GM12872 (cell line): Measurements from ENCODE around the gene CYP27C1.
A peak's percentile ranks its signal among the peaks of the same experiment; 100 is the strongest.

Experiments
- TF ChIP-seq, protein P1 (sequence below): IDR thresholded peaks from 3 replicates; pipeline ENCODE4 v1.5.1; 2011; ENCODE audit warnings: low read depth, mild to moderate bottlenecking, low read length, moderate library complexity; ENCODE audit not compliant: insufficient read depth

The CYP27C1 gene

DNA sequence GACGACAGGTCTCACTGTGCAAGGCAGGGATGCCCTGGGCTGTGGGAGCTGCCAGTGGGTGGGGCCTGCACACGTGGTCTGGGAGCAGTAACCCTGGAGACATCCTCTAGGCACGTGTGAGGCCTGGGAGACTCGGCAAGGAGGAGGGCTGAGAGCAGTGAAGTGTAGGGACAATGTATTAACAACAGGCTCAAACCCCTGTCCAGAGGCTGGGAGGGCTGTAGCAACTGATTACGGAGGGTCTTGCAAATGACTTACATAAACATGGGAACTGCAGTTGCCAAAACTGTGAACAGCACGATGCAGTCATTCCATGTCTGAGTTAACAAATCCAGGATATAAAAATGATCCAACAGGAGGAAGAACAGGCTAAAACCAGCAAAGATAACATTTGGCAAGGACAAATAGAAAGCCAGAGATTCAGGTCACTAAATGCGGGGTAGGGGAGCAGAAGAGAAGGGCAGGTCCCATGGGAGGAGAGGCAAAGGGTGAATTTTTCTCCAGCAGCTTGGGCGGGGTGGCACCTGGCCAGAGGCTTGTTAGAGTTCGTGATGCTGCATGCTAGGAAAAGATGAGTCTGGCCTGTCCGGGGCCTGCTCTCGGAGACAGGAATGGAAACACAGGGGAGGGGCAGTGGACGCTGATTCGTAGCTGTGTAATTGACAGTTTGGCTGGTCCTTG is 44.9 kb downstream of the CYP27C1 start:
- TF ChIP-seq, protein P1, sequence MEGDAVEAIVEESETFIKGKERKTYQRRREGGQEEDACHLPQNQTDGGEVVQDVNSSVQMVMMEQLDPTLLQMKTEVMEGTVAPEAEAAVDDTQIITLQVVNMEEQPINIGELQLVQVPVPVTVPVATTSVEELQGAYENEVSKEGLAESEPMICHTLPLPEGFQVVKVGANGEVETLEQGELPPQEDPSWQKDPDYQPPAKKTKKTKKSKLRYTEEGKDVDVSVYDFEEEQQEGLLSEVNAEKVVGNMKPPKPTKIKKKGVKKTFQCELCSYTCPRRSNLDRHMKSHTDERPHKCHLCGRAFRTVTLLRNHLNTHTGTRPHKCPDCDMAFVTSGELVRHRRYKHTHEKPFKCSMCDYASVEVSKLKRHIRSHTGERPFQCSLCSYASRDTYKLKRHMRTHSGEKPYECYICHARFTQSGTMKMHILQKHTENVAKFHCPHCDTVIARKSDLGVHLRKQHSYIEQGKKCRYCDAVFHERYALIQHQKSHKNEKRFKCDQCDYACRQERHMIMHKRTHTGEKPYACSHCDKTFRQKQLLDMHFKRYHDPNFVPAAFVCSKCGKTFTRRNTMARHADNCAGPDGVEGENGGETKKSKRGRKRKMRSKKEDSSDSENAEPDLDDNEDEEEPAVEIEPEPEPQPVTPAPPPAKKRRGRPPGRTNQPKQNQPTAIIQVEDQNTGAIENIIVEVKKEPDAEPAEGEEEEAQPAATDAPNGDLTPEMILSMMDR, result no peak

DNA sequence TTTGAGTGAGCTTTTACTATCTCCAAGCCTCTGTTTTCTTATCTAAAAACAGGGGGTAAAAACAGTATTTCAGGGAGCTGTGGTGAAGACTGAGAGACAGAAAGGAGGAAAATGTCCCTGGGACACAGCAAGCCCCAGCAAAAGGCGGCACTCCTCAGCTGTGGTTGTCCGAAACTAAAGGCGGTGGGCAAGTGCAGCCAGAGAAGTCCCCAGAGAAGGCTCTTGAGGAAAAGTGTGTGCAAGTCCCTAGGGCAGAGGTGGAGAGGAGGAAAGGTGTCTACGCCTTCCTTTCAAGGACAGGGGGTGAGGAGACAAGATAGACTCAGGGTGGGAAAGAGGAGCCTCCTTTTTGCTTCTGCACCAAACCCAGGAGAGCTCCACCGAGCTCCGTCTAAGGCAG is 45.5 kb downstream of the CYP27C1 start:
- TF ChIP-seq, protein P1, result no peak

DNA sequence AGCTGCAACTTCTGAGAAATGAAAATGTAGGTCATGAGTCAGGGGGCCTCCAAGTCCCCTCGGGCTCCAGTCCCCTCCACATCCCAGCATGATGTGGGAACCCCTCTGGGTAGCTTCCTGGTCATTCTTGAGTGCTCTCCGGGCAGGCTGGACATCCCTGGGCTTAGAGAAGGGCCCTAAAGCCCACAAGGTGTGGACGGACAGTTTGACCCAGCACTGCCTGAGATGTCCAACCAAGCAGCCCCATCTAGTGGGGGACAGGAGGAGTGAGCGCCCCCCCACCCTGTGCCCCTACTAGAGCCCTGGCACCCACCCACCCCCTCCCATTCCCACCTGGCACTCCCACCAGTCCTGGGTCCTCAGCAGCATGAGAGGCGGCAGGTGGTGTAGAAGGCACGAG is 46.0 kb downstream of the CYP27C1 start:
- TF ChIP-seq, protein P1, result peak; percentile 40

DNA sequence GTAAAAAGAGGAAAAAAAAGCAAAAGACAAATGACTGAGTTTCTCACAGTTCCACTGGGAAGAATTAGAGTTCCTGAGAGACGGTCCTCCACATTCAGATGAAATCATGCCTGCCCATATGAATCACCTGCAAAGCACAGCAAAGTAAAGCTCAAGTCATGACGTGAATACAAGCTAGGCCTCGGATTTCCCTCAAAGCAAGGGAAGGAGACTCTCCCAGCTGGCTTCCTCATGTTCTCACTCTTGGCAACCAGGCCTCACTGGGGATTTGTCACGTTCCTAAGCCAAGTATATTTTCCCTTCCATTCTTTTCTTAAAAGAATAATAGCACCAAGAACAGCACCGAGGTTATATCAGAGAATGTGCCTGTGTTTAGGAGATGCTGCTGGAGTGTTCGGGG is 47.0 kb downstream of the CYP27C1 start:
- TF ChIP-seq, protein P1, result no peak

DNA sequence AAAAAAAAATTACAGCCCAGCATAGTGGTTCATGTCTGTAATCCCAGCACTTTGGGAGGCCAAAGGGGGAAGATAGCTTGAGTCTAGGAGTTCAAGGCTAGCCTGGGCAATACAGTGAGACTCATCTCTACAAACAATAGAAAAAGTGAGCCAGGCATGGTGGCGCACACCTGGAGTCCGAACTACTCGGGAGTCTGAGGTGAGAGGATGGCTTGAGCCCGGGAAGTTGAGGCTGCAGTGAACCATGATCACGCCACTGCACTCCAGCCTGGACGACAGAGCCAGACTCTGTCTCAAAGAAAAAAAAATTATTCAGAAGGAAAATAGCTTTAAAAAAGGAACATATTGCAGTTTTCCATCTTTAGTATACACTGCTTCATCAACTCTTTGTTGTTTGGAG is 47.8 kb downstream of the CYP27C1 start:
- TF ChIP-seq, protein P1, result no peak

DNA sequence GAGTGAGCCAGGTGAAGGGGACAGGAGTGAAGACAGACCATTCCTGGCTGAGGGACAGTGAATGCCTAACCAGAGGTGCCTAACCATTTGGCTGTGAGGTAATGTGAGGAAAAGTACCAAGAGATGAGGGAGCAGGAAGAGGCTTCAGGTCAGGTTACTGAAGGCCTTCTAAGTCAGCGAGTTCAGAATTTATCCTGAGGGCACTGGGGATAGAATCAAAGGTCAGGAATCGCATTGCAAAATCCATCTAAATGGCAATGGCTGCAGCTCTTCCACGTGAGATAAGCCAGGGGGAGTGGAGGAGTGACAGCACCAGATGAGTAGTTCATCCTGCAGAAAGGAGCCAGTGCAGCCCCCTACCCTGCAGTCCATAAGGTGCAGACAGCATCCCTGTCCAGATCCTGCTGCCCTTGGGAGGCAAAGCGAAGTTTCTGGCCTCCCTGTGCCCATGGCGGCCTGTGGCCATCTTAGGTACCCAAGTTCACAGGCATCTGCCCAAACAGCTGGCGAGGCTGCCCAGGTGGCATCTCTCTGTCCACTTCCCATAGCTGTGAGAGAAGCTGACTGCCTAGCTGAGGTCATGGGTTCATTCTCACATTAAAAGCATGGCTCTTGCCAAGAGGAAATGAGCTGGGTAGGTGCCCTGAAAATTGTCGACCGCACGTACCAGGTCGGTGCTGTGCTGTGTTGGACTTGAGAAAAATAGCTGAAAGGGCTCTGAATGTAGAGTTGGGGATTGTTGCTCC is 49.5 kb downstream of the CYP27C1 start:
- TF ChIP-seq, protein P1, result no peak

DNA sequence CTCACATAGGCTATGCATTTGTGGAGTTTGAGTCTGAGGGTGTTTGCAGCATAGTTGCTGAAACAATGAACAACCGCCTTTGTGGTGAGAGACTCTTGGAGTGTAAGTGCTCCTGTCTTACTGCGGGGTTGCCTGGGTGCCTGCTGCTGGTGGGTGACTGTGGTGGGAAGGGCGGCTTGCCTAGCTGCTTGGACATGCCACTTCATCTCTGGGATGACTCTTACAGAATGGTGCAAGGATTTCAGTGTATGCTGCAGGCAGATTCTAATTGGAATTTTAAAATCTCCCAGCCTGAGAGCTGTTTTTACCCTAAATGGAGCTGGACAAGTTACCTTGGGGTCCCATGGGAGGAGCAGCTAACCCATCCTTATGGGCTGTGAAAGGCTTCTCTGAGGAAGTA is 50.1 kb downstream of the CYP27C1 start:
- TF ChIP-seq, protein P1, result no peak
